ENCODE results near the gene CARNS1. TPM values are rescaled to one million over a fixed set of nuclear protein-coding genes. Genes with fewer than 3 reads are reported as not detected.

The CARNS1 gene
- total and polyA plus RNA-seq, 2 of the 8 experiments (the other 6 are each of a cell fraction or from before 2014, with no cell fraction given) = 0.82 to 1.1 TPM

DNA sequence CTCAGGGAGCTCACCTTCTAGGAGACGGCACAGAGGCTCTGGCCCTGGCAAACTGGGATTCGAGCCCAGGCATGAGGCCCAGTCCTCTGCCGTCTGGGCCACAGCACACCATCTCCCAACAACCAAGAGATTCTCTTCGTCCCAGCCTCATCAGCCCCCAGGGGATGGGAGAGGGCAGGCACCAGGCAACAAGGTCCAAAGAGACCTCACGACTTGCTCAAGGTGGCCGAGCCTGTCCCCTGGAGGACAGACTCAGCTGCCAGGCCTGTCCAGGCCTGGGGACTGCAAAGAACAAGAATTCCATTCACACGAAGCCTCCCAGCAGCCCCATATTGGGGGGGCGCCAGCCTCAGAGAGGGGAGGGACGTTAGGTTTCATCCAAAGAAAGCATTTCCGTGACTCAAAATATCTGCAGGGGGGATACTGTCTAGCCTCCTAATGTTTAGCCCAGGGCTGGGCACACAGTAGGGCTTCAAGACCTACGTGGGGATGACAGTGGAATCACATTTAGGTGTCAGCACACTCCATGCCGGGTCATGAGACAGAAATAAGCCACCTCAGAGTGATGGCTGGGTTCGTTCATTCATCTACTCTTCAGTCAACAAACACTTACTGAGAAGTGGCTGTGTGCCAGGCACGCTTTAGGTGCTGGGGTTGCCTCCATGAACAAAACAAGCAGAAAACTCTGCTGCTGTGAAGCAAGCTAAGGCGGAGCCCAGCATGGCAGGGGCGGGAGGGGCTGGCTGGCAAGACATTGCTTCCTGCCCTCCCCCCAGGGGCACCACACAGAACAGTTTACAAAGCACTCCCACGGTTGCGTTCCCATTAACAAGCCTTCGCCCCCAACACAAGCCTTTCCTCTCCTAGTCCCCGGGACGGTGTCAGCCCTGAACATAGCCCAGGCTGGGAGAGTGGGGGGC, 1.2 kb downstream of the CARNS1 start:
- FAIRE-seq = no peak
- no peak overlapping the region; the same call in 1 of the 2 replicates for H4K8ac ChIP-seq (ENCODE audit: extremely low read depth, insufficient read depth, low read length)
- H4K20me1 ChIP-seq (replicated peaks in 1 of 2; ENCODE audit: control insufficient read depth in 1 of 2, insufficient read depth in 2 of 2, low read length in 2 of 2) = peaks cover 0 to 3% of the 10 kb centered on the region in 2 experiments
- H3K23me2 ChIP-seq (ENCODE audit: low read depth, low read length) = peaks cover 12% of the 10 kb centered on the region; the same call in 1 of the 2 replicates
- H3K4me3 ChIP-seq (ENCODE audit: extremely low read depth in 1 of 4, insufficient read depth in 2 of 4, low read depth in 3 of 4, low read length in 4 of 4) = peak overlapping the region in 1 of 4 experiments; percentile 67; a peak in 1 of 8 replicates
- no peak overlapping the region; the same call in 1 of the 2 replicates for H3K18ac ChIP-seq (ENCODE audit: extremely low read depth, low read length)
- no peaks in the 10 kb centered on the region for H3K36me3 ChIP-seq (ENCODE audit: control insufficient read depth in 2 of 4, insufficient read depth in 4 of 4, low read length in 3 of 4)
- no peak overlapping the region for H2BK20ac ChIP-seq (ENCODE audit: low read length)
- no peak overlapping the region for H2BK120ac ChIP-seq (replicated peaks; ENCODE audit: low read depth, low read length)
- no peak overlapping the region for H3K23ac ChIP-seq (ENCODE audit: insufficient read length)
- ChIA-PET CTCF (ENCODE audit: partially characterized antibody) (interaction anchor here (0.7 to 1.6 kb wide), 6 partner anchors 10 to 65 kb away, joined by 3 to 5 read pairs (median 4); partner anchors contain the start of genes PPP1CA and TBC1D10C), POLR2A (ENCODE audit: partially characterized antibody) (interaction anchor here (1.3 to 10.2 kb wide), 4 partner anchors 19 to 66 kb away, joined by 3 to 104 read pairs (median 4); partner anchors contain the start of genes PTPRCAP and RAD9A)
- peaks cover 0 to 18% (median 7%) of the 10 kb centered on the region in 4 experiments; a peak in 5 of 7 replicates for H3K27me3 ChIP-seq (replicated peaks in 1 of 4; ENCODE audit: control insufficient read depth in 3 of 4, extremely low read depth in 1 of 4, insufficient read depth in 3 of 4, low read length in 3 of 4)
- 0 out of 2 replicates have a peak overlapping the region, but pooled peaks have one; percentile 68 for H2BK12ac ChIP-seq (ENCODE audit: low read depth, low read length)
- WGBS, 2 experiments (ENCODE audit: extremely low coverage in 1 of 2, insufficient coverage in 1 of 2, insufficient read length in 1 of 2, insufficient replicate concordance in 2 of 2, low coverage in 1 of 2, low lambda C conversion rate in 2 of 2, missing lambda C conversion rate in 1 of 2) = 78% methylated on average over 20 of the region's 21 CpGs; no CpG with 5 or more reads in 1 of the 2 experiments
- H3K79me1 ChIP-seq (ENCODE audit: low read depth, low read length) = no peaks in the 10 kb centered on the region
- H3K4me1 ChIP-seq (replicated peaks in 1 of 4; ENCODE audit: control insufficient read depth in 3 of 4, insufficient read depth in 4 of 4, low read length in 3 of 4) = peaks cover 4 to 15% (median 11%) of the 10 kb centered on the region in 4 experiments
- H4K5ac ChIP-seq (ENCODE audit: insufficient read length, low read depth, low read length) = no peak overlapping the region
- H4K91ac ChIP-seq (replicated peaks; ENCODE audit: insufficient read length, low read length) = no peak overlapping the region
- peak overlapping the region; percentile 57 to 86; a peak in 2 of 4 replicates for H3K4me2 ChIP-seq (ENCODE audit: insufficient read depth in 1 of 2, low read depth in 2 of 2, low read length in 2 of 2)
- H2AFZ ChIP-seq (ENCODE audit: low read length) = no peak overlapping the region
- H3K56ac ChIP-seq (replicated peaks; ENCODE audit: insufficient read length, low read depth, low read length) = no peak overlapping the region
- no peak overlapping the region for H3K27ac ChIP-seq (ENCODE audit: low read depth, low read length)
- no peaks in the 10 kb centered on the region for H3K79me2 ChIP-seq (ENCODE audit: control insufficient read depth in 1 of 2, insufficient read depth in 2 of 2, low read length in 2 of 2)
- no peak overlapping the region for H3K14ac ChIP-seq (ENCODE audit: insufficient read length)
- no peak overlapping the region; a peak in 2 of 7 replicates for H3K9ac ChIP-seq (replicated peaks in 1 of 4; ENCODE audit: extremely low read depth in 1 of 4, low read depth in 3 of 4, low read length in 3 of 4)
- H2AK5ac ChIP-seq (ENCODE audit: low read depth, low read length) = peak overlapping the region; percentile 93; the same call in 1 of the 2 replicates
- no peak for DNase-seq (ENCODE audit: low read depth in 1 of 2, low spot score in 2 of 2)
- no peak overlapping the region for H2BK15ac ChIP-seq (ENCODE audit: low read length)
- H3K9me3 ChIP-seq (ENCODE audit: insufficient read depth in 2 of 2, low read depth in 1 of 2, low read length in 1 of 2) = no peaks in the 10 kb centered on the region
- H2BK5ac ChIP-seq (ENCODE audit: low read depth, low read length) = no peak overlapping the region
- peak overlapping the region; percentile 46 for H3K4ac ChIP-seq (replicated peaks; ENCODE audit: insufficient read length, low read depth, low read length)
- TF ChIP-seq CREB1 (IDR thresholded peaks at IDR 0.05) (no peak), JUN (IDR thresholded peaks at IDR 0.05; ENCODE audit: low read depth, low read length) (no peak), CBX5 (IDR thresholded peaks at IDR 0.05; ENCODE audit: low read depth, low read length) (no peak), SP4 (IDR thresholded peaks at IDR 0.05; ENCODE audit: low read length) (no peak), TAF1 (IDR thresholded peaks at IDR 0.05; ENCODE audit: low read depth, low read length) (no peak), PHF8 (conservative IDR thresholded peaks at IDR 0.05; ENCODE audit: low read depth, low read length) (no peak), YY1 (IDR thresholded peaks at IDR 0.05; ENCODE audit: low read depth, low read length) (no peak), CTBP2 (IDR thresholded peaks at IDR 0.05; ENCODE audit: borderline replicate concordance, insufficient read depth, insufficient read length, low read length) (no peak), SAP30 (IDR thresholded peaks at IDR 0.05; ENCODE audit: insufficient read depth, insufficient replicate concordance, low read length) (no peak)
- TF ChIP-seq, protein P1, sequence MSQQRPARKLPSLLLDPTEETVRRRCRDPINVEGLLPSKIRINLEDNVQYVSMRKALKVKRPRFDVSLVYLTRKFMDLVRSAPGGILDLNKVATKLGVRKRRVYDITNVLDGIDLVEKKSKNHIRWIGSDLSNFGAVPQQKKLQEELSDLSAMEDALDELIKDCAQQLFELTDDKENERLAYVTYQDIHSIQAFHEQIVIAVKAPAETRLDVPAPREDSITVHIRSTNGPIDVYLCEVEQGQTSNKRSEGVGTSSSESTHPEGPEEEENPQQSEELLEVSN (IDR thresholded peaks at IDR 0.05) = no peak
